ENCODE measurements around the gene UBXN1.

The UBXN1 gene

DNA sequence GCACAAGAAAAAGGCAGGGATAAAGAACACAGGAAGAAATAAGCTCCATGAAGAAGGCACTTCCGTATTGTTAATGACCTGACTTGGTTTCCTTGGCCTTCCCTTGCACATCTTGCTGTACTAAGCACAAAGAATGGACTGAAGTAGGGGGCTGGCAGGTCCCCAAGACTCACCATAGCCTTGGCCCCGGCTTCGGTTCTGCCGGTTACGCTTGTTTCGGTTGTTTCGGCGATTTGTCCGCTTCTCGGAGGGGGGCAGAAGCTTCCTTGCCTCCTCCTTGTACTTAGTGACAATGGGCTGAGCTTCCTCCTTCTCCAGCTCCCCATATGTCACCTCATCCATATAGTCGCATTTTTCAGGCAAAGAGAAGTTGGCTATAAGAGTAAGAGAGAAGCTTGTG is 37.9 kb upstream of the UBXN1 start:
- no peak for FAIRE-seq
- DNase-seq (ENCODE audit: insufficient read length): no peak
- TF ChIP-seq TAF1 (IDR thresholded peaks at IDR 0.05; ENCODE audit: borderline replicate concordance, low read depth, low read length) (no peak), POLR2A (IDR thresholded peaks at IDR 0.05; ENCODE audit: low read depth, low read length) (no peak), POLR2AphosphoS5 (IDR thresholded peaks at IDR 0.05; ENCODE audit: low read depth, low read length) (no peak)

DNA sequence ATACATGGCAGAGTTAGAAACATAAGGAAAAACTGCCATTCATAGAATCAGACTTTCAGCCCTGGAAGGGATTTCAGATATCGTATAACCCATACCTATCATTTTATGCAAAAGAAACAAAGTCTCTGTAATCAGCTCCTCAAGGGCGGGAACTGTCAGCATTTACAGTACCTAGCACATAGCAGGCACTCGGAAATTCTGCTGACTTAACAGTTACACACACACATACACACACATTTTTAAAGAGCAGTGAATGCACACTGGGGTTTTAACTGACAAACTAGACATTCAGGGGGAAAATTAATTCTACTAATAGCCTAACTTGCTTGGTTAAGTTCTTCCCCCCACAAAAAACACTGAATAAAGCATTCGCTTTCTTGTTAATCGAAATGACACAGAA is 37.3 kb upstream of the UBXN1 start:
- no peak for FAIRE-seq
- no peak for DNase-seq (ENCODE audit: insufficient read length)
- TF ChIP-seq POLR2A (IDR thresholded peaks at IDR 0.05; ENCODE audit: low read depth, low read length) (no peak), POLR2AphosphoS5 (IDR thresholded peaks at IDR 0.05; ENCODE audit: low read depth, low read length) (no peak), TAF1 (IDR thresholded peaks at IDR 0.05; ENCODE audit: borderline replicate concordance, low read depth, low read length) (no peak)

DNA sequence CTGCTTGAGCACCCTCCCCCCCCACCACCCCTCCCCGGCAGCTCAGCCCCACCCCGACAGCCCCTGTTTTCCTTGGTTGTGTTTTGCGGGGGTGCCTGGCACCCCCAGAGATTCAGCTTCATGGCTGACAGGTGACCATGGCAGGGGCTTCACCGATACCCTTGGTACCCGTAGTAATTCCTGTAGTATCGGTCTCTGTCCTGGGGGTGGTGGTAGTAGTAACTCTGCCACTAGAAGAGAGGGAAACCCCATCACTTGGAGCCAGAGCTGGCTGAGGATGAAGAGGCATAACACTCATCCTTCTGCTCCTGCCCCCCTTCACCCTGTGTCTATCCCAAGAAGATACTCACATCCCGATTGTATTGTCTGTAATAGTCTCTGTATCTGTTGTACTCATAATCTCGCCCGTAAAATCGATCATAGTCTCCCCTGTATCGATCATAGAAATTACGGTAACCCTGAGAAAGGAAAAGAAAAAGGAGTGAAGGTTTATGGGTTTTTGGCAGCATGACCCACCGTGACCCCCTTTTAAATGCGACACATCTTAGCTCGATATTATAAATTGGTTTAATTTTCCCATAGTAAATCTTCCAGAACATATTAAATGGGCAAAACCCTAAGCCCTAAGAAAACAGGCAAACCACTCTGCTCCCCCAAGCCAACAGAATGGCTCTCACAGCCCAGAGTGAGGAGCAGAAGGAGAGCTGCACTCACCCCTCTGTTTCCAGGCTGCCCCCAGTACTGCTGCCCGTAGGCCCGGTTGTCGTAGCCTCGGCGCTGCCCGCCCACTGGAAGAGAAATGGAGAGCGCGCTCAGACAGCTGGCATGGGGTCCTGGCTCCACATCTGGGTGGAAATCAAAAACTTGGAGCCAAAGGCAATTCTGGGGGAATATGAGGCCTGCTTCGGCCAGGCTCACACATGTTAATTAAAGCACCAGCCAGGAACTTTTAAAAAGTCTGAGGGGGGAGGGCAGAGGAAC is 36.6 kb upstream of the UBXN1 start:
- DNase-seq (ENCODE audit: insufficient read length) (no peak), FAIRE-seq (no peak)
- TF ChIP-seq TAF1 (IDR thresholded peaks at IDR 0.05; ENCODE audit: borderline replicate concordance, low read depth, low read length) (no peak), POLR2A (IDR thresholded peaks at IDR 0.05; ENCODE audit: low read depth, low read length) (no peak), POLR2AphosphoS5 (IDR thresholded peaks at IDR 0.05; ENCODE audit: low read depth, low read length) (no peak)

DNA sequence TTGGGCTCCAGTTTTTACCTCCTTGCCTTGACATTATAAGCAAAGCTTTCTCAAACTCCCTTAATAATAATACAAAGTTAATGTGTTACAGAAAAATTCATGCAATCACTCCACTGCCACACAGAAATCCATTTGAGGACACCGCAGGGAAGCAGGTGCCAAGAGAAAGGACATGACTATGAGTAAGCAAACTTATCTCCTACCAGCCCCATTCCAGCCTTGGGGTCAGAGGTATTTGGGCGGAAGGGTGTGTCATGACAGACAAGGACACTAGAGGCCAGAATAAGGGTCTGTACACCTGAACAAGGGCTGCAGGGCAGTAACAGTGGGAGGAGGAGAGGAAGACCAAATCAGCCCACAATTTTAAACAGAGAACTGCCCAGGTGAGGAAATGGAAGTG is 34.5 kb upstream of the UBXN1 start:
- DNase-seq (ENCODE audit: insufficient read length): no peak
- FAIRE-seq: no peak
- TF ChIP-seq POLR2AphosphoS5 (IDR thresholded peaks at IDR 0.05; ENCODE audit: low read depth, low read length): no peak
- TF ChIP-seq TAF1 (IDR thresholded peaks at IDR 0.05; ENCODE audit: borderline replicate concordance, low read depth, low read length): no peak
- TF ChIP-seq POLR2A (IDR thresholded peaks at IDR 0.05; ENCODE audit: low read depth, low read length): no peak

DNA sequence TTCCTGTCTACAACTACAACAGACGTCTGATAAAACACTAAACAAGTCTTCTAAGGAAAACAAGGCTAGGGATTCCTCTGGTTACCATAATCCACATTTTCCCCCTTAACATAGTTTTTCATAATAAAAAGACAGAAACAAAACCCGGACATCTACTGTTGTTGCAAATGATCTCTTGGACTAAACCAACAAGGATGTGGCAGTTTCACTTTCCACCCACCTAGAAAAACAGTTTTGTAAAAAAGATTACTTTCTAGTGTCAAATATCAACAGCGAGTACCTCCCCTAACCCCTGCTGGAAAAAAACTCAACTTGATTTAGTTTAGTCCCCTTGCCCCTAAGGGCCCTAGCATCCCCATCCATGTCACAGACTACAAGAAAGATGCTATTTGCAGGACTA is 34.0 kb upstream of the UBXN1 start:
- DNase-seq (ENCODE audit: insufficient read length): no peak
- TF ChIP-seq POLR2AphosphoS5 (IDR thresholded peaks at IDR 0.05; ENCODE audit: low read depth, low read length) (no peak), TAF1 (IDR thresholded peaks at IDR 0.05; ENCODE audit: borderline replicate concordance, low read depth, low read length) (no peak), POLR2A (IDR thresholded peaks at IDR 0.05; ENCODE audit: low read depth, low read length) (no peak)
- FAIRE-seq: no peak

DNA sequence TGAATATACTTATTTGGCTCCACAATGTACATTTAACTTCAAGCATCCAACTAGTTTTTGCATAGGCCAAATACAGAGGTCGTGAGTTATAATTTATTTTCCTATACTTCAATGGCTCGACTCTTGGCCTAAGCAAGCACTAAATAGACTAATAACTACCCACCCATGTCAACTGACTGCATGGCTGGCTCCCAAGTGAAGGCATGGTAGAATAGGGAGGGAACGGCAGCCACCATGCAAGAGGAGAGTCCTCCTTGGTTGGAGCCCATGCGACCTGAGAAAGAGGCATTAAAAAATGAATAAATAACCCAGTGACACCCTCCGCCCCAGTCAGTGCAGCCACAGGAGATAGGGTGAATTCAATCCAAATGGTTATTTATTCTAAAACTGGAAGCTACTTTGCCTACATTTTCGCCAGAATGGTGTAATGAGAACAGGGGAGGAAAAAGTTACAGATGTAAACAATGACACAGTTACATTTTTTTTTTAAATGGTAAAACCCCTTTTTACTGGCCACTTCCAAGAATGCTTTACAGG is 33.5 kb upstream of the UBXN1 start:
- FAIRE-seq: no peak
- DNase-seq (ENCODE audit: insufficient read length): no peak
- TF ChIP-seq TAF1 (IDR thresholded peaks at IDR 0.05; ENCODE audit: borderline replicate concordance, low read depth, low read length): no peak
- TF ChIP-seq POLR2A (IDR thresholded peaks at IDR 0.05; ENCODE audit: low read depth, low read length): no peak
- no peak for TF ChIP-seq POLR2AphosphoS5 (IDR thresholded peaks at IDR 0.05; ENCODE audit: low read depth, low read length)

DNA sequence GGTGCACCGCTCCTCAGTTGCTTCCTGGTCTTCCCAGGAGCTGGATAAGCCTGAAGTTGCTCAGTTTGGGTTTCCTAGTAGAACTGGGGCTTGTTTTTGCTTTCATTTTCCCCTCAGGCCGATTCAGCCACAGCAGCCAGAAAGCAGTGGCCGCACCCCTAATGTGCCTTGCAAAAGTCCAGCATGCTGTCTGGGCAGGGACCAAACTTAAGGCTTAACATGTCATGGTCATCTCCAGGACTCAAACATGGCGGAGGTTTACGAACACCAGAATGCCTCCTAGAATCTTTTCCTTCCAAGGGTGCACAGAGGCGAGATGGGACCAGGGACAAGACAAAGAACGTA is 31.1 kb upstream of the UBXN1 start:
- no peak for DNase-seq (ENCODE audit: insufficient read length)
- no peak for FAIRE-seq
- TF ChIP-seq TAF1 (IDR thresholded peaks at IDR 0.05; ENCODE audit: borderline replicate concordance, low read depth, low read length) (no peak), POLR2A (IDR thresholded peaks at IDR 0.05; ENCODE audit: low read depth, low read length) (no peak), POLR2AphosphoS5 (IDR thresholded peaks at IDR 0.05; ENCODE audit: low read depth, low read length) (no peak)

DNA sequence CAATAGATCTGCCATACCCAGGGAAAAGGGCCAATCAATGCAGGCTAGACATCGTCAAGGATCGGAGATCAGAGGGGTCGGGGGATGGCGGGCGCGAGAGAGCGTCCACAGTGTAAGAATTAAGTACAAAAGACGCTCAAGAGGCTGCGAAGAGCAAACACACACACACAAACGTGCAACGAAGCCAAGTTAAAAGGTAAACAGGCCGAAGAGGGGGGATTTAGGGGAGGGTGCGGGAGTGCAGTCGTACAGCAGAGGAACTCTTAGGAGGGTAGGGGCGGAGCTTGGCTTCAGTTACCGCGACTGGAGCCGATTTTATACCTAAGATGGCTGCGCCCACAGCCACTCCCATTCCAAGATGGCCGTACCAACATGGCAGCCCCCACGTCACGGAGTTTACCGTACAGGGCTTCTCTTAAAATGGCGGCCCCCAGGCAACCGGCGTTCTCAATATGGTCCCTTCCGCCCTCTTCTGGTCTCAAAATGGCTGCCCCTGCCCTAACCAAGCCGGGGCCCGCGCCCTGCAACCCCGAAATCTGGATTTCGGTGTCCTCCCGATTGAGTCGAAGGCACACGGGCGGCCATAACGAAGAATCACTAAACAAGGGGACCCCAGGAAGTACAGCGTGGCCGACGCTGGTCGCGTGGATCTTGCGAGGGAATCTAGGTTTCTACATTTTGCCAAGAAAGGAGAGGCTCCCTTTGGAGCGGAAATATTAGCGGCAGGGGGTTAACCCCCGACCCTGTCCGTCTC is 30.6 kb upstream of the UBXN1 start:
- DNase-seq (ENCODE audit: insufficient read length): peak; percentile 76
- TF ChIP-seq TAF1 (IDR thresholded peaks at IDR 0.05; ENCODE audit: borderline replicate concordance, low read depth, low read length): peak; percentile 49; the same call in 1 of the 2 replicates
- TF ChIP-seq POLR2AphosphoS5 (IDR thresholded peaks at IDR 0.05; ENCODE audit: low read depth, low read length): peak; percentile 92
- TF ChIP-seq POLR2A (IDR thresholded peaks at IDR 0.05; ENCODE audit: low read depth, low read length): peak; percentile 82
- FAIRE-seq: peak; percentile 99

DNA sequence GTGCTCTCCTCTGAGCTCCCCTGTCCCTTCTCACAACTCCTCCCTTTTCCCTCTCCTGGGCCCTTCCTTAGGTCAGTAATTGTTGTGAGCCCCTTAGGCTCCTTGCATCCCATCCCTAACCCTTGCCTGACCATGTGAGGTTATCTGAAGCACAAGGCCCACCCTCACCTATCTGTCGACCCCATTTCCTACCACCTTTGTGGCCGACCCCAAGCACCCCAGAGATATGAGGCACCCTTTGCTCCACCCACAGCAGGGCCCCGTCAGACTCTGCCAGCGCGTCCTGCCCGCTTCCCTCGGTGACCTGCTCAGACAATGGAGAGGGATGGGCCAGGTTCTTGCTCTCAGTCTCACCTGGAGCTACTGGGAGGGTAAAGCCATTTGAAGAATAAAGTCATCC is 29.9 kb upstream of the UBXN1 start:
- no peak for TF ChIP-seq POLR2AphosphoS5 (IDR thresholded peaks at IDR 0.05; ENCODE audit: low read depth, low read length)
- TF ChIP-seq POLR2A (IDR thresholded peaks at IDR 0.05; ENCODE audit: low read depth, low read length): no peak
- no peak for TF ChIP-seq TAF1 (IDR thresholded peaks at IDR 0.05; ENCODE audit: borderline replicate concordance, low read depth, low read length)
- DNase-seq (ENCODE audit: insufficient read length) (no peak), FAIRE-seq (peak; percentile 21)

DNA sequence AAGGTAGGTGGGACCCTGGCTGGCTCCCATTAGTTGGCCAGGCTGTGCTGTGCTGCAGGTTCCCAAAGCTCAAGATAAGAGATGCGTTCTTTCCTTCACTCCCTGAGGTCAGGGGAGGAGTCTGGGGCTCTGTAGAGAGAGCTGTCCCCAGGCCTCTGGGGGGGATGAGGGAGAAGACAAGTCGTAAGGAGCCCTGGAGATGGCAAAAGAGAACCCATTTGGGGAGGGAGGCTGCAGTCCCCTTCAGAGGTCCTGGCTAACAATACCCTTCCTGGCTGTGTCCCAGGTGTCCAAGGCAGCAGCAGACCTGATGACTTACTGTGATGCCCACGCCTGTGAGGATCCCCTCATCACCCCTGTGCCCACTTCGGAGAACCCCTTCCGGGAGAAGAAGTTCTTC is 29.5 kb upstream of the UBXN1 start:
- FAIRE-seq (no peak), DNase-seq (ENCODE audit: insufficient read length) (no peak)
- no peak for TF ChIP-seq TAF1 (IDR thresholded peaks at IDR 0.05; ENCODE audit: borderline replicate concordance, low read depth, low read length)
- no peak for TF ChIP-seq POLR2A (IDR thresholded peaks at IDR 0.05; ENCODE audit: low read depth, low read length)
- TF ChIP-seq POLR2AphosphoS5 (IDR thresholded peaks at IDR 0.05; ENCODE audit: low read depth, low read length): no peak

DNA sequence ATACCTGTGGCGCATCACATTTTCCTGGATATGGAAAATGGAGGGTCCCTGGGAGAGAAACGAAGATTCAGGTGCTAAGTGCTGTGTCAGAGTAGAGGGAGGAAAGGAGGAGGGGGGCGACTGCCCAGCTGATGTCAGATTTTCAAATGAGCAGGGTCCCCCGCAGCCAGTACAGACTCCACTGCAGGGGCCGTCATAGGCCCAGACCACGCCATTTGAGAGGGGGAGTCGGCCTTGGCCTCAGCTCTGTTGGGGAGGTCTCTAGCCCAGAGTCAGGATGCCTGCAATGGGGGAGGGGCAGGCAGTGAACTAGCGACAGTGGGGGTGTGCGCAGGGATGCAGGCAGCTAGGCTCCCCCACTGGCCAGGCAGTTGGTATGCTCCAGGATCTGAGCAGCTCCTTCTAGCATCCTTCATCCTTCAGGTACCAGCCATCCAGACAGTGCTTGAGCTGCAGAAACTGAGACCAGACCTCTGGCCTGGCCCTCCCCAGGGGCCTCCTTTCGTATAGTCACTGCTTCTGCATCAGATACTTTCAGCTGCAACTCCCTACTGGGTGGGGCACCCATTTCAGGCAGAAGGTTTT is 28.5 kb upstream of the UBXN1 start, which contains the start of the genes BSCL2 and GNG3:
BSCL2 (minus strand) TSS at position 148 of the 585 bp plus-strand sequence. CDS start 229 bp downstream, outside the sequence.
GNG3 (plus strand) TSS at position 400 of the 585 bp plus-strand sequence. CDS start 620 bp downstream, outside the sequence.
- FAIRE-seq: no peak

More for the DNA sequence above, 28.5 kb upstream of the UBXN1 start, which contains the start of the genes BSCL2 and GNG3:
- TF ChIP-seq TAF1 (IDR thresholded peaks at IDR 0.05; ENCODE audit: borderline replicate concordance, low read depth, low read length): no peak
- TF ChIP-seq POLR2A (IDR thresholded peaks at IDR 0.05; ENCODE audit: low read depth, low read length): no peak
- TF ChIP-seq POLR2AphosphoS5 (IDR thresholded peaks at IDR 0.05; ENCODE audit: low read depth, low read length): no peak
- no peak for DNase-seq (ENCODE audit: insufficient read length)
